GM12874 (cell line): ENCODE measurements around the gene SPAG17.

ENCODE experiments used
- CTCF ChIP-seq: IDR thresholded peaks from 2 replicates; pipeline ENCODE4 v1.5.1; 2011; ENCODE audit warnings: low read depth, mild to moderate bottlenecking, control low read depth, low read length, moderate library complexity; ENCODE audit not compliant: insufficient read depth

SPAG17 gene

DNA sequence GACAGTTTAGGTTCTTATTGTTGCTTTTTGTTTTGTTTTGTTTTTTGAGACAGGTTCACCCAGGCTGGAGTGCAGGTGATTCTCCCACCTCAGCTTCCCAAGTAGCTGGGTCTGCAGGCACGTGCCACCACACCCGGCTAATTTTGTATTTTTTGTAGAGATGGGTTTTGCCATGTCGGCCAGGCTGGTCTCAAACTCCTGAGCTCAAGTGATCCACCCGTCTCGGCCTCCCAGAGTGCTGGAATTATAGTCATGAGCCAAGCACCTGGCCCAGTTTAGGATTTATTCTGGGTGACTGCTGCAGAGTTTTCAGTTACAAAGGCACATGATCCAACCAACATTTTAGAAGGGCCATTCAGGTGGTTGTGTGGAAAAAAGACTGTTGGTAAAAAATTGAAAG lies 102.0 kb downstream of the SPAG17 start:
- no peak for TF ChIP-seq CTCF

DNA sequence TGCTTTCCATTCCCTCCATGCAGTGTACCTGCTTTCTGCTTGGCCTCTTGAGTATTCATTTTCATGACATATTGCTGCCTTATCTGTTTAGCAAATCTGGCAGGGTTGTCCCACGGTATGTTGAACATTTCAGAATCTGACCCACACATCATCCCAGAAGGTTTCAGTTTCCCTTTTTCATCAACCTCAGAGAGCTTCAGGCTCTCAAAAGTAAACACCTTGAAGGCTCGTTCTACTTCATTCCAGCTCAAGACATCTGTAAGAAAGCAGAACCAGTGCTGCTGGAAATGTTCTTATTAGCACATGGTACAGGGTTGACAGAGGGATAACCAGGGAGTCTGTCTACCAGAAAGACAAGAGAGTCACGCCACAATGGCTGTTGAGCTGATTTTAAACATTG lies 103.6 kb downstream of the SPAG17 start:
- TF ChIP-seq CTCF: no peak

- peak; percentile 3; the same call in 1 of the 2 replicates for TF ChIP-seq CTCF
These were observed 107.5 kb downstream of the SPAG17 start for GRCh38 chr1:118077331-118078045.

DNA sequence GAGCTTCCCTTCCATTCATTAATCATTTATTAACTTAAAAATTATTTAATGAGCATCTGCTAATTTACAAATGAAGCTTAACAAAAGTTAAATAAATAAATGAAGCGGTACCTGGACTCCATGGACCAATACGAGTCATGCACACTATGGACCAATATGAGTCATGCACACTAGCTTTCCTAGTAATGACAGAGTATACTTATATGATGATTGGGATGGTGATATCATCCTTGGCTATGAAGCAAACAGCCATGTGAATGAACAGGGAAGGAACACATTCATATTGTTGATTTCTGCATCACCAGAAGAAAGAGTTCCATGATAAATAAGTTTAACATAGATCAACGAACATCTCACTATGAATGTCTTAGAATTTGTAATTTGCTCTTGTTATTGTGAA lies 109.9 kb downstream of the SPAG17 start:
- TF ChIP-seq CTCF: no peak

DNA sequence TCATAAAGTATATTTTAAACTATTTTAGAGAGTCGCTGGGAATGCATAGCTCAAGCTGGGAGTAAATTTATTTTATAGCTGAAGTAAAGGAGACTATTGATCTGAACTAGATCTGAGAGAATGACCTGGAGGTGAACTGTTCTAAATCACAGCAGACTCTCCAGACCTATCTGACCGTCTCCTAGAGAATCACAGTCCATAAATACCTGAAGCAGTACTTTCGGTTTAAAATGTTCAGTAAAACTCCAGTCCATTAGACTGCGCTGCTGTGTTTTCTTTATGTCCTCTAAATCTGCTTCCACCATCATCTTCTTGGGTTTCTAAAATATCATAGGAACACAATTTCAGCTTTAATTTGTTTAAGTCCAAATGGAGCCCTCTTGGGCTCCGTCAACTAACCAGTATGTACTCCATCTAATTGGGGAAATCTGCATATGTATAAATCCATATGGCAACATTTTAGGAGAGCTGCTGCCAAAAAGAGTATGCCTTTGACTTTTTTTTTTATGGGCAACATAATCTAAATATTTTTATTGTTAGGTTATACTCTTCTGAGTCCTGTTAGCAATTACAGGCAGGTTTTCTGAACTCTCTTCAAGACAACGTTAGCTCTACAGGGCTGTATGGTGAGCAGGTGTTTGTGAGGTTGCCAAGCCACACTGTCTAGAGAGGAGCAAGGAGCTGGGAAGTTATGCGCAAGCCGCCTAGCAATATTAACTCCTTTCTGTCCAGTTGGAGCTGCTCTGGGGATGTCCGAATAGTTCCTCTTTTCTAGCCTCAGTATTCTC lies 111.2 kb downstream of the SPAG17 start:
- TF ChIP-seq CTCF: no peak

DNA sequence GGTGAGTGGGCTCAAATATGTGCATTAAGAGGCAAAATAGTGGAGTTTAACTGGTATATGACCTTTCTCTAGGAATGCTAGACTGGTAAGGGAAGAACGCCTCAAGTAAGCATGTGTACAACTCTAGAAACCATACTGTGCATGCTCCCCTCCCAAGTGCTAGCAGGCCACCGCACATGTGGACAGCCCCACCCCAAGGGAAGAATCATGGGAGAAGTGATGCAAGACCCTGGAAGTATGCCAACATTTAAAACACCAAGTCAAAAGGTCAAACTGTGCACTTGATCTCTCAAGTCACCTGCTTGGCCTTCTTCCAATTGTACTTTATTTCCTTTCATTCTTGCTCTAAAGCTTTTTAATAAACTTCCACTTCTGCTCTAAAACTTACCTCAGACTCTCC lies 135.0 kb downstream of the SPAG17 start:
- TF ChIP-seq CTCF: no peak

DNA sequence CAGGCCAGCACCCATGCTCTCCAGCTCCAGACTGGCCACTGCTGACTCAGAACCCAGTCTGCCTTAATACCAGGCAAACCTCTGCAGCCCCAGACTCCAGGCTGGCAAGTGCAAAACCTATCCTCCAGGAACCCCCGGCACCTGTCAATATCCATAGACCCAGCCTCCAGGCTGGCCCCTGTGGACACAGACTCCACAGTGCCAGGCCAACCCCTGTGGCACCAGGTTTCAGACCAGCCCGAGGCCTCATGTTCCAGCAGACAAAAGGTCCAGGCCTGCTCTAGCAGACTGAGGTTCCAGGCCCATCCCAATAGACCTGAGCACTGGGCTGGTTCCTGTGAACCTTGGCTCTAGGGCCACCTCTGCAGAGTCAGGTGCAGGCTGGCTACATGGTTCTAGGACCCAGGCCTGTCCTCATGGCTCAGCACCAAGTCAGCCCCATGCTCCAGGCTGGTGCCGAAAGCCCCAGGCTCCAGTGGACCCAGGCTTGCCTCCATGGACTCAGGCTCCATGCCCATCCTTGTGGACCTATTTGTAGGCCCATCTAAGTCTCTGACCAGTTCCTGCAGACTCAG lies 137.3 kb downstream of the SPAG17 start:
- TF ChIP-seq CTCF: no peak
